NCI-H1694 (cell line): ENCODE results near the gene OSM.

Experiments used
- DNase-seq: peaks from one replicate; lab custom pipeline; 2025; lab: John Stamatoyannopoulos, UW

OSM gene

GRCh38 chr22:30297991-30298701 lies 31.5 kb upstream of the OSM start:
- DNase-seq = no peak

DNA sequence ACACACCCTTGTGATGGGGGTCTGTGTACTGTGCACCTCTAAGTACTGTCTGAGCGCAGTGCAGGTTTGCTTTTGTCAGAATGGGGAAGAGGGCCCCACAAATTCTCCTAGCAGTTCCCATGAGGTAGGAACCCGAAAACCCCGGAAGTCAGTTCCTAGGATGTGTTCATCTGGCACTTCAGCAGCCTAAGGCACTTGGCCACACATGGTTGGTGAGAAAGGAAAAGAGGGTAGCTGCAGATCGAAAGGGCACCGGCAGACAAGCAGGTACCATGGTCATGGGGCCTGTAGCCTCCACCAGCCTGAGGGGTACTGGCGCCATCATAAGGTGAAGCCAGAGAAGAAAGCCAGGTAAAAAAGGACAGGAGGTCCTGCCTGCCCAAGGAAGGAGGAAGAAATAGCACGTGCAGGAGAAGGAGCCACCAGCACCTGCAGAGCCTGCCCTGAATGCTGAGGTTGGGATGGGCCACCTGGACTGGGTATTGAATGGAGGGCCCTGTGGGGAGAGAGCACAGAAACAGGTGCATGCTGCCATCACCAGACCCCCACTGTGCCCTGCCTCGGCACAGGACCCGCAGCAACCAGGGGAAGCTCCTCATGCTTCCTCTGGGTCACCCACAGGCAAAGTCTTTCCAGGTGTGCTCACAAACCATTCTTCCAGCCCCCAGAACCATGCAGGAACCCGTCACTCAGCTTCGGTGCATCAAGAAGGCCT lies 30.8 kb upstream of the OSM start:
- DNase-seq = no peak

DNA sequence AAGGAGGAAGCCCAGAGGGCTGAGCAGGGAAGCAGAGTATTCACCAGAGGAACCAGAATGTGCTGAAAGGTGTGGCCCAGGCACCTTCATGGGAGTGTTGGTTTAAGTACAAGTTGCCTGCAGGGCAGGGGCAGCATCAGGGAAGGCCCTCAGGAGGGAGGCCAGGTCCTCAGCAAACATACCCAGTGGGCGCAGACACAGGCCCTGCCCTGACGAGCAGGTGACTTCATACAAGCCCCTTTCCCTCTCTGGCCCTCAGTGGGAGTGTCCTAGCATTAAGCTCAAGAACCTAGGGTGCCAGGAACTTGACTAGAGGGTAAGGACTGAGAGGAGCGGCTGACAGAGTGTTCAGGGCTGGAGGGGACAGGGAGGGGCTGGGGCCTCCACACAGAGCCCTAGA lies 30.2 kb upstream of the OSM start:
- no peak for DNase-seq

DNA sequence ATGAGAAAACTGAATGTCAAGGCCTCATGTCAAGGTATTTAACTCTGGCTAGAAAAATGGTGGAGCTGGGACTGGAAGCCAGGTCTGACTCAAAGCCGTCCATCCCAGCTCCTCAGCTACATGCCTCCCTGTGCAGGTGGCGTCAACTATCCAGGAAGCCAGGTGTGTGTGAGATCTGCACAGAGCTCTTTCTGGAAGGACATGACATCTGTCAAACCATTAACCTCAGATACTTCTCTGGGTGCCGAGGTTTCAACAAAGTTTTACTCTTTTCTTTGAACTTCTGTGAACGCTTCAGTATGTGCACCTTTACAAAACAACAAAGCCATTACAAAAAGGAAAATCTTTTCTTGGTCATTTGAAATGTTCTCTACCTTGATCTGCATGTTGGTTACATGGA lies 29.7 kb upstream of the OSM start:
- DNase-seq = no peak

DNA sequence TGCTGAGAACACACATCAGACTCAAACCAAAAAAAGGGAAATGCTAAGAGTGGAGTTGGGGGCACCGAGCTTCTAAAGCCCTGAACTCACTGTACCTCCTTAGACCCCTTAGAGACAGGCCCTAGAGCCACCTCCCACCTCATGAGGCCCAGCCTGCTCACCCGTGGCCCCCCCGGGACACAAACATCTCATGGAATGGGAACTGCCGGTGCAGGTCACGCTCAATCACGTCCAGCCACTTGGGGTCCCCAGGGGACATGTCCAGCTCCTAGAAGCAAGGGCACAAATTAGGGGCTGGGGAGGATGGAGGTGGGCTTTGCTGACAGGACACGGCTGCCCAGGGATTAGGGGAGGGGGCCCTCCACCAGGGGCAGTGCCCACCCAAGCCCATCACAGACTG lies 28.9 kb upstream of the OSM start:
- no peak for DNase-seq

- no peak for DNase-seq
Observed at GRCh38 chr22:30294830-30295229, 28.2 kb upstream of the OSM start.

- DNase-seq = no peak
Observed at GRCh38 chr22:30294066-30294465, 27.4 kb upstream of the OSM start.

DNA sequence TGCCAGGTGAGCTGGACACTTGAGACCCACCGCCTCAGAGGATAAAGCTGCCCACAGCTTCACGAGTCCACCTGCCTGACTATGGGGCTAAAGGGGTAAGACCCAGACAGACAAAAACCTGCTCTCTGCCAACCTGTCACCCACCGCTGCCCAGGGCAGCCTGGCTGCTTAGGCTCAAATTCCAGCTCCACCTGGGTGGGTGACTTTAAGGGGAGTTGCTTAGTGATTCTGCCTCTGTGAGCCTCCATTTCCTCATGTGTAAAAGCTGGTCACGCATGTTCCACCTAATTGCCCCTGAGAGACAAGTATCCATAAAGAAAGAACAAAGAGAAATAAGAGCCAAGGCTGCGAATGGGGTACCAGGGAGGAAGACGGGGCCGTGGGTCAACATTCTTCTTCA lies 26.4 kb upstream of the OSM start:
- DNase-seq = no peak

DNA sequence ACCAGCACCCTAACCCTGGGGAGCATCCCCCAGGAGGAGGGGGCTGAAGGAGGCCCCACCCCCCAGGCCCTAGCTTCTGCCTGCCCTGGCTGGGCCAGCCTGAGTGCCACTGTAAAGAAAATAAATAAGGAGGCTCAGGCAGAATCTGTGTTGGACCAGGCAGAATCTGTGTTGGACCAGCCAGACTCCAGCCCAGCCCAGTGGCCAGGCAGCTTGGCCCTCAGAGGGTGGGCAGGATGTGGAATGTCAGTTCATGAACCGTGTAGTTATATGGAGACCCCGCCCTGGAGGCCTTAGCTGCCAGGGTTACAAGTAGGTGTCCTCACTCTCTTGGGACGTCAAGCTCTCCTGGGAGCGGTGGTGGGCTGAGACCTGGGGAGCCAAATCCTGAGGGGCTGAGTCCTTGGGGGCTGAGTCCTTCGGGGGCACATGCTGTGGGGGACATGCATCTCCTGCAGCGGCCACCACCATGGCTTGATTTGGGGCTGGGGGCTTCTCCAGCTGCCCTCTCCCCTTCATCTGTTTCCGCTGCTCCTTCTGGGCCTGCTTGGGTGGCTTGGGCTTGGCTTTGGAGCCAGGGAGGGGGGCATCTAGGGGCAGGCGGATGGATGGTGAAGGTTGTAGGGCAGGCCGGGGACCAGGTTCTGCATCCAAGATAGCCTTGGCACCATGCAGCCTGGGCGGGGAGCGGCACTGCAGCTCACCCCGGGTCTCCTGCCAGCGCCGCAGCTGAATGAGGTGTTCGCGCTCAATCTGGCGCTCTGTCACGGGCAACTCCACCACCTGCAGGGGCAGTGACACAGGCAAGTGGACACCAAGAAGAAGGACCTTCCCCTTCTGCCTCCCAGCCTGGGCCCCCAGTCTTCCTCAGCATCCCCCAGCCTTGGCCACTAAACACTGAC lies 25.7 kb upstream of the OSM start:
- DNase-seq = no peak

GRCh38 chr22:30291058-30291892 lies 24.6 kb upstream of the OSM start:
- no peak for DNase-seq

GRCh38 chr22:30290342-30291057 lies 23.8 kb upstream of the OSM start:
- DNase-seq = no peak

GRCh38 chr22:30289980-30290313 lies 23.3 kb upstream of the OSM start:
- DNase-seq = no peak

DNA sequence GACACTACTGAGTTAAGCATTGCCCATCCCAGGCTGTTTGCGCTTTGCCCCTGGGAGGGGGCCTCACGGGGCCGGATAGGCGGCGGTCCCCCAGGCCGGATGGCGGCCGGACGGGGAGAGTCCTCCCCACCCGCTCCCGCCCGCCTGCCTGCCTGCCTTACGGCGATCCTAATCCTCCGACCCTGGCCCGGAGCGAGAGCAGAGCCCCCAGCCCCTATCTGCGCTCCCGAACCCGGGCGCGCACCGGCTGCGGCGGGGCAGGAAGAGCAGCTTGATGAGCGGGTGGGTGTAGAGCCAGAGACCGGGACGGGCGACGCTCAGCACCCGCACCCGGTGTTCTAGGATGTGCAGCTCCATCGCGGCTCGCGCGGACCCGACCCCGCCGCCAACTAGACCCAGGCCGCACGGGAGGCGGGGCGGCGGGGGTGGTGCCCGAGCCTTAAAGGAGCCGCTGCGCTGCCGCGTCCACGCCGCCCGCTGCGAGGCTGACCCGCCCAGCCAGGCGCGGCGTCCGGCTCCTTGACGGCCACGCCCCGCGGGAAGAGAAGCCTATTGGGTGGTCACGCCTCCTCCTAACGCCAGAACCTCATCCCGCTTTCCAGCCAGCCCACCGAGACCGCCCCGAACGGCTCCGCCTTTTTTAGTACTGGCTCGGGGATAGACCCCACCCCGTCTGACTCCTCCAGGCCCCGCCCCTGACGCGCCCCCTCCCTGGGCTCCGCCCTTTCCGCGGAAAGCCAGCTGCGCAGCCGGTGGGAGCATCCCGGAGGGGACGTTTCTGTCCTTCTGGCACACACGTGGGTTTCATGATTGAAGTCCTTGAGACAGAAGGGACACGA lies 22.7 kb upstream of the OSM start, which contains the start of gene CASTOR1:
Gene CASTOR1, minus strand, starts transcription at position 365 of the 839 bp plus-strand sequence. Its CDS starts 8 bp downstream, at position 357.
- peak; percentile 90 for DNase-seq

DNA sequence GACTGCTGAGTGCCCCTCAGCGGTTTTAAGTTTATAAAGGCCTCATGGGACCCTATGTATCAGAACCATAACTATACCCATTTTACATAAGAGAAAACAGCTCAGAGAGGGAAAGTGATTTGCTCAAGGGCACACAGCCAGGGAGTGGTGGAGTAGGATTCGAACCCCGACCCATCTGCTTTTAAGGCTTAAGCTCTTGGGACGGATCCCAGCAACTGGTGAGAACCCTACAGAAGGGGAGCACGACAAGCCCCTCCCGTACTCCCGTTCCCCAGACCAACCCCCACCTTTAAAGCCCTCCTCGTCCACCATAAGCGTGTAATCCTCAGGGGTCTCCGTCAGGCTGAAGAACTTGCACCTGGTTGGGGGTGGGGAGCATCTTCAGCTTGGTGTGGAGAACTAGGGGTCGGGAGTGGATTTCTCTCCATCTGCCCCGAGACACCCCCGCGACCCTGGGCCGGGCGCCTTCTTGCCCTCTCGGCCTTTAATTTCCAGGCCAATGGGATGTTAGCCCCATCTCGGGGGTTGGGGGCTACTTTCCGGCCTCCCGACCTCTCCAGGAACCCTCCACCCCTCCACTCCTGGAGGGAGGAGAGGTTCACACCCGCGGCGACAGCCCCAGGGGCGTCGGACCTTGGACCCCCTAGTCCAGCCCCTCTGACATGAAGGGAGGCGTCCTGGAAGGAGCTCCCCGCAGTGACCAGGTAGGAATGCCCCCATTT lies 21.9 kb upstream of the OSM start:
- no peak for DNase-seq

DNA sequence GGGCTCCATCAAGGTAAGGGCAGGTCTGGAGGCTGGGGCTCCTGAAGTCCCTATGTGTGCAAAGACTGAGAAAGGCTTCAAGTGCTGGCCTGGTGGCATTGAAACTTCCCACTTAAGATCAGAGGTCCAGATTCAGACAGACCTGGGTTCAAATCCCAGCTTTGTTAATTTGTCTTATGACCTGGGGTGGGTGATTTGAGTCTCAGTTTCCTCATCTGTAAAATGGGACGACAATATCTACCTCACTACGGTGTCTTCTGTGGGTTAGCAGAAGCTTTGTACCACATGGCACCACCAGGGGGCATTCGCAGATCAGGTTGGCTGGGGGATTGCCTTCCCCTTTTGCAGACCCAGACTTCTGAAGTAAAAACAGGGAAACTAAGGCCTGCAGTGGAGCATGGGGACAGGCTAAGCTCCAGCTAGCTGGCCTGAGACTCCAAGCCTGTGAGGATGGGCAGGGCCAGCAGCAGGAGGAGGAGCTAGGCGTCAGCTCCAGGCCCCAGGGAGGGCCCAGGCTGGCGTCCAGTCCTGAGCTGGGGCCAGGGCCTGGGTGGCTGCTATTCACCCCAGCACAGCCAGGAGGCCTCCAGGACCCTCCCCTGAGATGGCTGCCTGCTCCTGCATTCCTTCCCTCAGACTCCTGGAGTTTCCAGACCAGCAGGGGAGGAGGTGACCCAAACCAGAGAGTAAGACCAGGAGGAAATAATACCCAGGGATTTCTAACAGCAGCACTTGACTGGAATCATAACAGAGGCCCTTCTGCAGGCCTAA lies 21.2 kb upstream of the OSM start:
- peak; percentile 81 for DNase-seq

DNA sequence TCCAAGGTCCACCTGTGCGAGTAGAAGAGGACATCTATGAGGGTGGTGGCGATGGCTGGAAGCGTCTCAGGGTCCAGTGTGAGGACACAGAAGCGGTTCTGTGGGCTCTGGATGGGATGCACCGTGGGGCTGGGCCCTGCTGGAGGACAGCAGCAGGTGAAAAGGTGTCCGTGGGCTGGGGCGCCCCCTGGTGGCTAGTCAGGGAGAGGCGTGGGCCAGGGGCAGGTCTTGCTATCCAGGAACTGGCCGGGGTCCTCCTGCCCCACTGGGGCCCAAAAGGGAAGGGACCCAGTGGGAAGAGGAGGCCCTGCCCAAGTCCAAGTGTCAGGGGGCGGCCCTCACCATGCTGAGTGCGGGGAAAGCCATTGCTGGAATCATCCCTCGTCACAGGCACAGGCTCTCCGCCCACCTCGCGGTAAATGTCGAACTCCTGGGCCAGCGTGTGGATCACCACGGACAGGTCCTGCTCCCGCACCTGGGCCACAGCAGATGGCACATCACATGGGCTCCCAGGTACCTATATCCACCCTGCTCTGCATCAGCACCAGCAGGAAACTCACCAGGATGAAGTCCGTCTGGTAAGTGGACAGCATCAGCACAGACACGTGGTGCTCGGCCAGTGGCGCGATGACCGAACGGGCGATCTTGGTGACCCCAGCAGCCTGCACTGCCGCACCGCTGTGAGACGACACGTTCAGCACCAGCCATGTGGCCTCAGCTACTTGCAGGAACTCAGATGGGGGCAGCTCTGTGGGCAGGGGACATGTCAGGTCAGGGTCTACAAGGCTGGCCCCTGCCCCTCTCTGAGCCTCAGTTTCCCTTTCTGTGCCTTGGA lies 20.4 kb upstream of the OSM start:
- DNase-seq = peak; percentile 38

- no peak for DNase-seq
Observed at GRCh38 chr22:30286331-30286730, 19.7 kb upstream of the OSM start.

GRCh38 chr22:30285846-30286200 lies 19.2 kb upstream of the OSM start:
- DNase-seq = no peak
